Stimulated activated CD4-positive, alpha-beta T cell treated with anti-CD3 and anti-CD28 coated beads, TNF-alpha, amount 100 ng/mL, for 1 hour (primary cell): ENCODE results near the gene SHANK3.

Experiments
- DNase-seq, 3 donors: peaks; one replicate each; pipeline ENCODE4 v3.0.0-alpha.2; 2020; ENCODE audit warnings: low read depth in 3 of 3, low spot score in 1 of 3

Gene SHANK3

DNA sequence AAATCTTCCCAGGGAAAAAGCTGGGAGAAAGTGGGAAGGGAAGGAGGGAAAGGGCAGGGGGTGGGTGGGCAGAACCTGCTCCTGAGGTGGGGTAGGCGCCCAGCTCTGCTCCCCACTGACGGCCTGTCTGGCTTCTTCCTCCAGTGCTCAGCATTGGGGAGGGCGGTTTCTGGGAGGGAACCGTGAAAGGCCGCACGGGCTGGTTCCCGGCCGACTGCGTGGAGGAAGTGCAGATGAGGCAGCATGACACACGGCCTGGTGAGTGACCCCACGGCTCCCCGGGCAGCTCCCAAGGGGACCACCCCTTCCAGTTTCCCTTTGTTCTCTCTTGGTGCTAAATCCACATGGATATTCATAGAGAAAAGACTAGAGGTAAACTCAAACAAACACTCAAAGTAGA, 25.9 kb downstream of the SHANK3 start:
- no peak for DNase-seq

DNA sequence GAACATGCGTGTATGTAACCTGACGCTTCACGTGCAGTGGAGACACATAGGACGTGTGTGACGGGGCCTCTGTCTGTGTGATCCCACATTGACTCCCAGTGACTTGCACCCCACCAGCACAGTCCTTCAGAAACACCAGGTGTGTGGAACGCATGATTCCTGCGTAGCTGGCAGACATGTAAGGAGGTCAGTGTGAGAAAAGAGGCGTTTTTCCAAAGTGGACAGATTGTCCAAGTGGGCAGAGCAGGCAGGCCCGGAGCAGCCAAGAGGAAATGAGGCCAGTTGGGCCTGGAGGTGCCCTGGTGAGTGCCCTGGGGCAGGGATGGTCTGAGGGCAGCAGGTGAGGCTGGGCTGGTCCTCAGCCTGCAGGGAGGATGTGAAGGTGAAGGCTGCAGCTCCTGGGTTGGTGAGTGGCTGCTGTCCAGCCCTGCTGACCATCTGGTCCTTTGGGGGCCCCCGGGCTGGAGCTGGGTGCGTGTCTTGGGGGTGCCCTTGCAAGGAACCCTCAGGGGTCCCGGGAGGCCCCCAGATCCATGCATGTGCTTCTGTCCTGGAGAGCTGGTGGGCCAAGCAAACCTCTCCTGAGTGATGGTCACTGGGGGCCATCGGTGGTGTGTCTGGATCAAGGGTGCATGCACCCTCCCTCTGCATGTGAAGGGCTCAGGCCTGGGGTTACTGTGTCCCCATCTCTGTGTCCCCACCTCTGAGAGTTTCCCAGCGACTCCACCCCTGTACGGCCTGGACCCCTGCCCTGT, 26.6 kb downstream of the SHANK3 start:
- no peak for DNase-seq

DNA sequence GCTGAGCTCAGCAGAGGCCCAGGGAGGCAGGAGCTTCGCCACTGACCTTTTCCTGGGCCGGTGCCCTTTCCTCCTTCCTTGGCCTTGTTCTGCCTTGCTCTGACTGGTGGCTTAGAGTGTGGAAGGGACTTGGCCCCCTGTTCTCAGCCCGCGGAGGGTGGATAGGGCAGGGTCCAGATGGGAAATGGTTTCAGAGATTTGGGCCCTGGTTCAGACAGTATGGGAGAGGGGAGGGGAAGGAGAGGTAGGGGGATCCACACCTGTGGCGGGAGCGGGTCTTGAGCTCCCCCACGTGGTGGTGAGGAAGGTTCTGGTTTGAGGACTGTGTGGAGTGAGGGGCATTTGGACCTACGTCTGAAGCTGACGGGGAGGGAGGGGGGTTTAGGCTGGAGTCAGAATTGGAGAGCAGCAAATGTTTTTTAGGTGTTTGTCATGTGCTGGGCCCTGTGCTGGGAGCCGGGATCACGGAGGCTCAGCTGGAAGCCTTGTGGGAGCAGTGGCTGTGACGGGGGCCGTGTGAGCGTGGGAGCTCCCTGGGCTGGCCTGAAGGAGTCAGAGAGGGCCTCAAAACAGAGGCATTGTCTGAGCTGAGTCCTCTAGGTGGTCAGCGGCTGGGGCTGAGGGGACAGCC, 27.2 kb downstream of the SHANK3 start:
- no peak for DNase-seq

GRCh38 chr22:50700387-50701075, 27.9 kb downstream of the SHANK3 start:
- no peak for DNase-seq

DNA sequence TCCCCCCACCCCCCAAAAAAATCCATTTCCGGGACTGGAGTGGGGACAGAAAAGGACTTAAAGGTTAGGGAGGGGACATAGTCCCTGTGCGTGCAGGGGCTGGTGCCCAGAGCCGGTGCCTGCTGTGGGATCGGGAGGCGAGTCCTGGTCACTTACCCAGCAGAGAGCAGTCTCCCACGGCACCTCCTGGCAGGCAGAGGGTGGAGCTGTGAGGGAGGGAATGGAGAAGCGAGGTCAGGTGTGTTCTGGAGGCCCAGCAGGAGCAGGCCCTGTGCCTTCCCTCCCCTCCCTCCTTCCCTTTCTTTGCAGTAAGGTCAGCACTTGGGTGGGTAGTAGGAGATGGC, 28.4 kb downstream of the SHANK3 start:
- no peak for DNase-seq

- no peak for DNase-seq
Measured at GRCh38 chr22:50701428-50702154, 29.0 kb downstream of the SHANK3 start.

DNA sequence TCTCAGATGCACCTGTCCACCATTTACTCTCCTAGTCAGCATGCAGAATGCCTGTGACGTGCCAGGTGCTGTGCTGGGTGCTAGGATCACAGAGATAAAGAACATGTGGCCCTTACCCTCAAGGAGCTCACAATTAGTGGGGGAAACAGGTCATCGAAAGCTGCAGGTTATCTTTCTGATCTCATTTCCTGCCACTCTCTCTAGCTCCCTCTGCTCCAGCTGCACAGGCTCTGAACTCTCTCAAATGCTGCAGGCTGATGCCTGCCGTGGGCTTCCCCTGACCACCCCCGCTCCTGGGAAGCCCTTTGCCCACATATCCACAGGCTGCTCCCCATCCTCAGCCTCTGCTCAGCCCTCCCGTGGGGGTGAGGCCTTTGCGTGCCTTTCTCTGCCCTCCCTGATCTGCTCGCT, 29.6 kb downstream of the SHANK3 start:
- no peak for DNase-seq

GRCh38 chr22:50702821-50703725, 30.4 kb downstream of the SHANK3 start:
- DNase-seq = no peak

GRCh38 chr22:50703726-50704509, 31.3 kb downstream of the SHANK3 start:
- no peak for DNase-seq

- DNase-seq = no peak
Measured at GRCh38 chr22:50704510-50705218, 32.0 kb downstream of the SHANK3 start.

- DNase-seq = no peak
Measured at GRCh38 chr22:50705219-50705691, 32.6 kb downstream of the SHANK3 start.

DNA sequence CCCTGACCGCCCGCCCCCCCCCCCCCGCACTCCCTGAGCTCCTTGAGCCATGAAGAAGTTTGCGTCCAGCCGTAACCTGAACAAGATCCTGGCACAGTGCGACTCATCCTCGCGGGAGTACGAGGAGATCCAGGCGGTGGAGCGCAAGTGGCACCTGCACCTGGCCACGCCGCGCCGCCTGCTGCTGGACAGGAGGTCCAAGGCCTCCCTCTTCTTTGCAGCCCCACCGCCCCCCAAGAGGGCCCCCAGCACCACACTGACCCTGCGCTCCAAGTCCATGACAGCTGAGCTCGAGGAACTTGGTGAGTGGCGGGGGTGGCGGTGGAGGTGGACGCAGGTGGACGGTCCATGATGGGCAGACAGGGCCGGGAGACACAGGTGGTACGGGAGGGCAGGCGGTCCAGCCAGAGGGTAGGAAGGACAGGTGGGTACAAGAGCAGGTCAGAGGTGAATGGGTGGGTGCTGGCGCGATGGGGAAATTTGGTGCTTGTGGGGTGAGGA, 33.3 kb downstream of the SHANK3 start:
- no peak for DNase-seq

DNA sequence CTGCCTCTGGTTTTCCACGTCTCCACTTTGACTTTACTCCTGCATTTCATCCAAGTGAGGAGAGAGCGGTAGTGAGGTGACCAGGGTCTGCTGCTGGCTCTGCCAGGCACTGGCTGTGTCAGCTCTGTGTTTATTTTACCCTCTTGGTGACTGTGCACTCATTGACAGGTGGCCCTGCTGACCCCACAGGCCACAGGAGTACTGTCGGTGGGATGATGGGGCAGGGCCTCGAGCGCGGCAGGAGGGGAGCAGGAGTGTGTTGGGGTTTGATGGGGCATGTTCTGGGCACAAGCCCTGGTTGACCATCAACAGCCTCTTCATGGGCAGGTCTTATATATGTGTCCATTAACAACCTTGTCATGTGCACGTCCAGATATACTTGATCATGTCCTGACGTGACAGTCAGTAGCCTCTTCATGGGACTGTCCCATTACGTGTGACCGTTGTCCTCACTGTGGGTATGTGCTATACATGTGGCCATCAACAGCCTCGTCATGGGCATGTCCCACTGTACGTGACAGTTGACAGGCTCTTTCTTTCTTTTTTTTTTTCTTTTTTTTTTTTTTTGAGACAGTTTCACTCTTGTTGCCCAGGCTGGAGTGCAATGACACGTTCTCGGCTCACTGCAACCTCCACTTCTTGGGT, 34.0 kb downstream of the SHANK3 start:
- no peak for DNase-seq

- DNase-seq = no peak
Measured at GRCh38 chr22:50708474-50708873, 35.9 kb downstream of the SHANK3 start.

DNA sequence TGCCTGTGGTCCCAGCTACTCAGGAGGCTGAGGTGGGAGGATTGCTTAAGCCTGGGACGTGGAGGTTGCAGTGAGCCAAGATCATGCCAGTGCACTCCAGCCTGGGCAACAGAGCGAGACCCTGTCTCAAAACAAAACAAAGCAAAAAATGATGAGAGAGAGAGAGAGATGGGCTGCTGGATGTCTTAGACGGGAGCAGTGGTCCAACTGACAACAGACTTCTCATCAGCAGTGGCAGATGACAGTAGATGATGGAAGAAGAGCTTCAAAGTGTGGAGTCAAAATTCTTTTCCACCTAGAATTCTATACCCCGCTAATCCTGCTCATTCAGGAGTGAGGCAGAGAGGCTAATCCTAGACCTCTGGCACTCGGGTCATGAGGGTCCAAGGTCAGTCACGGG, 36.4 kb downstream of the SHANK3 start:
- no peak for DNase-seq

DNA sequence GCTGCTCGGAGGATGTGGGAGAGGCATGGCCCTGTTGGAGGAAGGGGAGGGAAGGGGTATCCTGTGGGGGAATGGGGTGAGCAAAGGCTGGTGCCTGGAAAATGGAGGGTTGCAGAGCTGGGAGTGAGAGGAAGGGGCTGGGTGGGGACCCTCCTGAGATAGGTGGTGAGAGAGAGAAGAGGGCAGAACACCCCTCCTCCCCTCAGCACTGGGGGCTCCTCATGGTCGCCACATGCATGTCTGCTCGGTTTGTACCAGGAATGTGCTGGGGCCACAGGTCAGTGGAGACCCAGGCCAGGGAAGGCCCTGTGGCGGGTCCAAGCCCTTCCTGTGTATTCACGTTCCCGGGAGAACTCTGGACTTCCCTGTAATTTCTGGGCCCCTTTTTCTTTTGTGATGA, 37.6 kb downstream of the SHANK3 start:
- DNase-seq = no peak

GRCh38 chr22:50710886-50711285, 38.3 kb downstream of the SHANK3 start:
- DNase-seq = no peak
